CD4-positive, CD25-positive, alpha-beta regulatory T cell (primary cell): ENCODE results near the gene MAGEA1. TPM values are rescaled to one million over a fixed set of nuclear protein-coding genes. Genes with fewer than 3 reads are reported as not detected.
"Not testable (repeated sequence)": the region's sequence is repeated elsewhere in the genome, so short reads cannot be mapped to it uniquely, and the experiment has no call there.

ENCODE experiments used
- ATAC-seq, 2 donors: fragments of 150-1000 bp; cut with Tn5 transposase; one replicate each; pipeline ENCODE4 v1.10.0; 2021; ENCODE audit warnings: low read depth in 2 of 2, moderate number of reproducible peaks in 2 of 2, moderate library complexity in 1 of 2
- DNase-seq, 3 donors: peaks; one replicate each; pipeline versions ENCODE4 v3.0.0 to v3.0.0-alpha.2; 2012 to 2022; ENCODE audit warnings: mixed read lengths in 1 of 3
- H3K27ac ChIP-seq: one replicate; pipeline ENCODE4 v1.7.0; 2013; ENCODE audit warnings: mild to moderate bottlenecking, low read length; ENCODE audit not compliant: insufficient read depth, poor library complexity, severe bottlenecking
- H3K27me3 ChIP-seq: one replicate; pipeline ENCODE4 v1.7.0; 2013; ENCODE audit warnings: low read length; ENCODE audit not compliant: control insufficient read depth, insufficient read depth
- H3K36me3 ChIP-seq: one replicate; pipeline ENCODE4 v1.7.0; 2013; ENCODE audit warnings: mild to moderate bottlenecking, low read length, moderate library complexity; ENCODE audit not compliant: control insufficient read depth, insufficient read depth
- H3K4me1 ChIP-seq: 2 replicates; pipeline ENCODE4 v1.7.0; 2013; ENCODE audit warnings: mild to moderate bottlenecking, low read length; ENCODE audit not compliant: insufficient read depth, control insufficient read depth, poor library complexity, severe bottlenecking
- H3K4me3 ChIP-seq: one replicate; pipeline ENCODE4 v1.7.0; 2013; ENCODE audit warnings: low read depth, mild to moderate bottlenecking, low read length, moderate library complexity
- H3K9me3 ChIP-seq, 2 experiments: 1 replicate in 1 of 2; 2 replicates in 1 of 2; pipeline ENCODE4 v1.7.0; 2013; ENCODE audit warnings: low read length in 2 of 2, mild to moderate bottlenecking in 1 of 2, moderate library complexity in 1 of 2; ENCODE audit not compliant: control insufficient read depth in 2 of 2
- H3K27ac Mint-ChIP-seq, 3 donors: one replicate each; pipeline ENCODE4 v1.8.0; 2020 to 2022; ENCODE audit warnings: mild to moderate bottlenecking in 3 of 3, mixed read lengths in 3 of 3, moderate library complexity in 2 of 3
- H3K27me3 Mint-ChIP-seq: one replicate; pipeline ENCODE4 v1.8.0; 2022; ENCODE audit warnings: mild to moderate bottlenecking, mixed read lengths
- H3K36me3 Mint-ChIP-seq: one replicate; pipeline ENCODE4 v1.8.0; 2020; ENCODE audit warnings: mixed read lengths
- H3K4me1 Mint-ChIP-seq, 4 donors: one replicate each; pipeline ENCODE4 v1.8.0; 2020 to 2022; ENCODE audit warnings: mixed read lengths in 4 of 4, mild to moderate bottlenecking in 1 of 4
- H3K4me3 Mint-ChIP-seq, 4 donors: one replicate each; pipeline ENCODE4 v1.8.0; 2020 to 2022; ENCODE audit warnings: mild to moderate bottlenecking in 4 of 4, mixed read lengths in 4 of 4, moderate library complexity in 3 of 4
- H3K9me3 Mint-ChIP-seq, 7 donors: one replicate each; pipeline ENCODE4 v1.8.0; 2020 to 2022; ENCODE audit warnings: mixed read lengths in 7 of 7, mild to moderate bottlenecking in 3 of 7, moderate library complexity in 2 of 7
- polyA plus RNA-seq, 4 donors: library from polyadenylated mRNA; unstranded; fragments of 300-500 nt; fragmentation: Illumina TruSeq; gene quantifications; one replicate each; pipeline ENCODE4 v1.2.3, GENCODE V29; 2021
- total RNA-seq: library from RNA; stranded (reverse); gene quantifications from one replicate; pipeline ENCODE4 v1.2.3, GENCODE V29; 2022

Gene MAGEA1
- not detected for total RNA-seq
- not detected for polyA plus RNA-seq

- Mint-ChIP-seq H3K27ac (no peak within 1 kb of the TSS), H3K36me3 (no peaks in the 10 kb centered on the region), H3K9me3 (peaks cover 0 to 2% (median 0%) of the 10 kb centered on the region in 7 donors), H3K4me1 (no peaks in the 10 kb centered on the region), H3K4me3 (no peak within 1 kb of the TSS), H3K27me3 (no peaks in the 10 kb centered on the region)
- Histone ChIP-seq H3K4me3 (no peak within 1 kb of the TSS), H3K36me3 (no peaks in the 10 kb centered on the region), H3K4me1 (no peaks in the 10 kb centered on the region), H3K9me3 (no peaks in the 10 kb centered on the region), H3K27me3 (no peaks in the 10 kb centered on the region), H3K27ac (no peak within 1 kb of the TSS)
- ATAC-seq (no peak), DNase-seq (no peak)
These were observed at the start of gene MAGEA1 for GRCh38 chrX:153179131-153179530. TSS of gene MAGEA1 (plus strand) at chrX:153179284. CDS start at chrX:153182390, 3,106 bp downstream.

- not testable (repeated sequence) for H3K36me3 Mint-ChIP-seq, H3K36me3 ChIP-seq, H3K27ac Mint-ChIP-seq, H3K27me3 ChIP-seq, H3K9me3 Mint-ChIP-seq, H3K4me3 Mint-ChIP-seq, H3K9me3 ChIP-seq, H3K4me1 Mint-ChIP-seq, H3K4me1 ChIP-seq, H3K27me3 Mint-ChIP-seq, H3K4me3 ChIP-seq, ATAC-seq, H3K27ac ChIP-seq, DNase-seq
These were observed 46.2 kb upstream of the MAGEA1 start for GRCh38 chrX:153132924-153133323.

- H3K36me3 Mint-ChIP-seq, H3K27ac ChIP-seq, H3K27ac Mint-ChIP-seq, H3K36me3 ChIP-seq, DNase-seq, ATAC-seq, H3K9me3 ChIP-seq, H3K4me3 Mint-ChIP-seq, H3K4me3 ChIP-seq, H3K27me3 ChIP-seq, H3K27me3 Mint-ChIP-seq, H3K4me1 ChIP-seq, H3K4me1 Mint-ChIP-seq, H3K9me3 Mint-ChIP-seq: not testable (repeated sequence)
These were observed 40.0 kb upstream of the MAGEA1 start for GRCh38 chrX:153139074-153139473.

- not testable (repeated sequence) for H3K4me3 ChIP-seq, H3K4me3 Mint-ChIP-seq, H3K27ac ChIP-seq, H3K9me3 ChIP-seq, H3K4me1 ChIP-seq, H3K27me3 Mint-ChIP-seq, DNase-seq, ATAC-seq, H3K36me3 ChIP-seq, H3K9me3 Mint-ChIP-seq, H3K36me3 Mint-ChIP-seq, H3K27me3 ChIP-seq, H3K4me1 Mint-ChIP-seq, H3K27ac Mint-ChIP-seq
These were observed 32.8 kb upstream of the MAGEA1 start for GRCh38 chrX:153146288-153146687.

- DNase-seq = no peak
- ATAC-seq = no peak
- no peaks in the 10 kb centered on the region for H3K36me3 Mint-ChIP-seq
These were observed 25.6 kb upstream of the MAGEA1 start for GRCh38 chrX:153153516-153153915.

GRCh38 chrX:153157450-153157849 is 21.6 kb upstream of the MAGEA1 start:
- Mint-ChIP-seq H3K4me3 (no peak overlapping the region), H3K9me3 (peaks cover 0 to 2% (median 0%) of the 10 kb centered on the region in 7 donors), H3K4me1 (no peaks in the 10 kb centered on the region), H3K36me3 (no peaks in the 10 kb centered on the region), H3K27me3 (peaks cover 9% of the 10 kb centered on the region), H3K27ac (no peak overlapping the region)
- H3K4me1 ChIP-seq = no peaks in the 10 kb centered on the region
- no peak overlapping the region for H3K27ac ChIP-seq
- no peak for ATAC-seq
- no peak overlapping the region for H3K4me3 ChIP-seq
- H3K27me3 ChIP-seq = no peaks in the 10 kb centered on the region
- no peak for DNase-seq
- no peaks in the 10 kb centered on the region for H3K9me3 ChIP-seq
- H3K36me3 ChIP-seq = no peaks in the 10 kb centered on the region

More at GRCh38 chrX:153153516-153153915, 25.6 kb upstream of the MAGEA1 start:
- Mint-ChIP-seq H3K4me3 (no peak overlapping the region), H3K9me3 (peaks cover 0 to 2% (median 0%) of the 10 kb centered on the region in 7 donors), H3K27ac (no peak overlapping the region), H3K4me1 (no peaks in the 10 kb centered on the region), H3K27me3 (peaks cover 5% of the 10 kb centered on the region)
- Histone ChIP-seq H3K4me1 (no peaks in the 10 kb centered on the region), H3K27ac (no peak overlapping the region), H3K9me3 (no peaks in the 10 kb centered on the region), H3K27me3 (no peaks in the 10 kb centered on the region), H3K4me3 (no peak overlapping the region), H3K36me3 (no peaks in the 10 kb centered on the region)

GRCh38 chrX:153158319-153158718 is 20.8 kb upstream of the MAGEA1 start:
- H3K4me1 Mint-ChIP-seq = no peaks in the 10 kb centered on the region
- H3K27me3 Mint-ChIP-seq = peaks cover 9% of the 10 kb centered on the region
- no peak overlapping the region for H3K27ac Mint-ChIP-seq

GRCh38 chrX:153161952-153162351 is 17.1 kb upstream of the MAGEA1 start:
- Mint-ChIP-seq H3K27ac (no peak overlapping the region), H3K4me1 (no peaks in the 10 kb centered on the region), H3K4me3 (no peak overlapping the region), H3K27me3 (peaks cover 10% of the 10 kb centered on the region), H3K36me3 (no peaks in the 10 kb centered on the region), H3K9me3 (peaks cover 0 to 1% (median 0%) of the 10 kb centered on the region in 7 donors)
- H3K27me3 ChIP-seq = no peaks in the 10 kb centered on the region
- no peak overlapping the region for H3K27ac ChIP-seq
- H3K4me3 ChIP-seq = no peak overlapping the region
- DNase-seq (no peak), ATAC-seq (no peak)
- H3K36me3 ChIP-seq = no peaks in the 10 kb centered on the region
- no peaks in the 10 kb centered on the region for H3K9me3 ChIP-seq
- no peaks in the 10 kb centered on the region for H3K4me1 ChIP-seq

More at GRCh38 chrX:153158319-153158718, 20.8 kb upstream of the MAGEA1 start:
- no peaks in the 10 kb centered on the region for H3K36me3 ChIP-seq
- H3K4me3 Mint-ChIP-seq = no peak overlapping the region
- no peak overlapping the region for H3K4me3 ChIP-seq
- no peaks in the 10 kb centered on the region for H3K9me3 ChIP-seq
- no peak overlapping the region for H3K27ac ChIP-seq
- H3K36me3 Mint-ChIP-seq = no peaks in the 10 kb centered on the region
- H3K27me3 ChIP-seq = no peaks in the 10 kb centered on the region
- H3K9me3 Mint-ChIP-seq = peaks cover 0 to 3% (median 0%) of the 10 kb centered on the region in 7 donors
- DNase-seq = no peak
- no peaks in the 10 kb centered on the region for H3K4me1 ChIP-seq
- no peak for ATAC-seq
